HepG2 (cell line): Measurements from ENCODE around the gene XPNPEP2. TPM values are rescaled to one million over a fixed set of nuclear protein-coding genes. Genes with fewer than 3 reads are reported as not detected.
A peak's percentile ranks its signal among the peaks of the same experiment; 100 is the strongest.

Source experiments
- CEBPG ChIP-seq: IDR thresholded peaks from 2 replicates; pipeline ENCODE4 v1.6.1; 2016
- ELF4 ChIP-seq: sonication (generic); formaldehyde crosslinking; IDR thresholded peaks from 2 replicates; pipeline ENCODE4 v1.5.0; 2020; ENCODE audit warnings: missing genetic modification reagents, mild to moderate bottlenecking, moderate library complexity, borderline replicate concordance
- FOXC1 ChIP-seq: sonication (generic); formaldehyde crosslinking; IDR thresholded peaks from 2 replicates; pipeline ENCODE4 v1.8.0; 2022; ENCODE audit warnings: mild to moderate bottlenecking, missing genetic modification reagents, borderline replicate concordance
- FOXO1 ChIP-seq: sonication (generic); formaldehyde crosslinking; IDR thresholded peaks from 2 replicates; pipeline ENCODE4 v1.4.0; 2020; ENCODE audit warnings: missing genetic modification reagents
- GTF2F1 ChIP-seq: fragments of 150-350 bp; IDR thresholded peaks from 2 replicates; pipeline ENCODE4 v1.6.1; 2014; ENCODE audit warnings: low read length
- NCOA5 ChIP-seq: sonication (generic); formaldehyde crosslinking; IDR thresholded peaks from 2 replicates; pipeline ENCODE4 v1.4.0; 2020; ENCODE audit warnings: missing genetic modification reagents
- NFE2L2 ChIP-seq: fragments of 150-350 bp; IDR thresholded peaks from 2 replicates; pipeline ENCODE4 v1.6.1; 2014; ENCODE audit warnings: low read length
- NFYC ChIP-seq: IDR thresholded peaks from 2 replicates; pipeline ENCODE4 v1.6.1; 2016; ENCODE audit warnings: missing genetic modification reagents, missing compliant biosample characterization
- NR2F2 ChIP-seq: IDR thresholded peaks from 2 replicates; pipeline ENCODE4 v1.6.1; 2012; ENCODE audit warnings: low read depth, inconsistent platforms, borderline replicate concordance
- POGZ ChIP-seq: sonication (generic); formaldehyde crosslinking; IDR thresholded peaks from 2 replicates; pipeline ENCODE4 v1.4.0; 2020; ENCODE audit warnings: mild to moderate bottlenecking, missing genetic modification reagents
- POLR2AphosphoS2 ChIP-seq: IDR thresholded peaks from 2 replicates; pipeline ENCODE4 v1.6.1; 2011; ENCODE audit warnings: low read depth, low read length, improper control_type of control experiment
- SUZ12 ChIP-seq: fragments of 150-350 bp; IDR thresholded peaks from 2 replicates; pipeline ENCODE4 v1.6.1; 2014; ENCODE audit warnings: low read depth, low read length
- YEATS2 ChIP-seq: sonication (generic); formaldehyde crosslinking; IDR thresholded peaks from 2 replicates; pipeline ENCODE4 v1.4.0; 2020; ENCODE audit warnings: missing genetic modification reagents, borderline replicate concordance
- ZNF30 ChIP-seq: sonication (generic); formaldehyde crosslinking; IDR thresholded peaks from 2 replicates; pipeline ENCODE4 v1.5.0; 2020; ENCODE audit warnings: mild to moderate bottlenecking, missing genetic modification reagents
- ZNF773 ChIP-seq: sonication (generic); formaldehyde crosslinking; IDR thresholded peaks from 2 replicates; pipeline ENCODE4 v1.4.0; 2020; ENCODE audit warnings: missing genetic modification reagents, borderline replicate concordance
- ZNF775 ChIP-seq: sonication (generic); formaldehyde crosslinking; IDR thresholded peaks from 2 replicates; pipeline ENCODE4 v1.4.0; 2020; ENCODE audit warnings: missing genetic modification reagents, mild to moderate bottlenecking, moderate library complexity, borderline replicate concordance
- ZNF816 ChIP-seq: sonication (generic); formaldehyde crosslinking; IDR thresholded peaks from 2 replicates; pipeline ENCODE4 v1.8.0; 2022; ENCODE audit warnings: missing genetic modification reagents, mild to moderate bottlenecking, borderline replicate concordance
- ZSCAN20 ChIP-seq: sonication (generic); formaldehyde crosslinking; IDR thresholded peaks from 2 replicates; pipeline ENCODE4 v1.4.0; 2020; ENCODE audit warnings: missing genetic modification reagents, mild to moderate bottlenecking, borderline replicate concordance
- polyA plus RNA-seq, 8 experiments: library from polyadenylated mRNA; depleted of rRNA in 3 of 8; stranded (reverse) in 7 of 8; unstranded in 1 of 8; fragments of >200 nt; fragmentation: Illumina TruSeq in 4 of 8; extraction: Trizol in 4 of 8; gene quantifications; 2 replicates each; pipeline versions ENCODE4 v1.2.1 to v1.2.3, GENCODE V29; 2011 to 2016; ENCODE audit warnings: low read depth in 4 of 8, missing spikeins in 1 of 8, mixed read lengths in 1 of 8; ENCODE audit not compliant: insufficient read depth in 1 of 8
- total RNA-seq, 5 experiments: library from RNA; depleted of rRNA; stranded (reverse); fragments of >200 nt; fragmentation: Illumina TruSeq; extraction: Trizol; gene quantifications; 2 replicates each; pipeline ENCODE4 v1.2.3, GENCODE V29; 2016; ENCODE audit warnings: low read depth in 1 of 5
- TF ChIP-seq, protein P1 (sequence below): IDR thresholded peaks from 2 replicates; pipeline ENCODE4 v1.6.1; 2016; ENCODE audit warnings: low read depth
- TF ChIP-seq, protein P2 (sequence below): sonication (generic); formaldehyde crosslinking; IDR thresholded peaks from 2 replicates; pipeline ENCODE4 v1.4.0; 2020; ENCODE audit warnings: missing genetic modification reagents
- TF ChIP-seq, protein P3 (sequence below): sonication (generic); formaldehyde crosslinking; IDR thresholded peaks from 2 replicates; pipeline ENCODE4 v1.9.0; 2021; ENCODE audit warnings: missing genetic modification reagents, mild to moderate bottlenecking, borderline replicate concordance
- TF ChIP-seq, protein P4 (sequence below): IDR thresholded peaks from 2 replicates; pipeline ENCODE4 v1.6.1; 2016; ENCODE audit warnings: missing compliant biosample characterization, missing genetic modification reagents, borderline replicate concordance
- TF ChIP-seq, protein P5 (sequence below): sonication (generic); formaldehyde crosslinking; IDR thresholded peaks from 2 replicates; pipeline ENCODE4 v1.9.0; 2022; ENCODE audit warnings: low read depth, missing genetic modification reagents

Gene XPNPEP2
- total and polyA plus RNA-seq, 2 of the 13 experiments (the other 11 are each of a cell fraction or from before 2014, with no cell fraction given) = 1.1 to 1.8 TPM

DNA sequence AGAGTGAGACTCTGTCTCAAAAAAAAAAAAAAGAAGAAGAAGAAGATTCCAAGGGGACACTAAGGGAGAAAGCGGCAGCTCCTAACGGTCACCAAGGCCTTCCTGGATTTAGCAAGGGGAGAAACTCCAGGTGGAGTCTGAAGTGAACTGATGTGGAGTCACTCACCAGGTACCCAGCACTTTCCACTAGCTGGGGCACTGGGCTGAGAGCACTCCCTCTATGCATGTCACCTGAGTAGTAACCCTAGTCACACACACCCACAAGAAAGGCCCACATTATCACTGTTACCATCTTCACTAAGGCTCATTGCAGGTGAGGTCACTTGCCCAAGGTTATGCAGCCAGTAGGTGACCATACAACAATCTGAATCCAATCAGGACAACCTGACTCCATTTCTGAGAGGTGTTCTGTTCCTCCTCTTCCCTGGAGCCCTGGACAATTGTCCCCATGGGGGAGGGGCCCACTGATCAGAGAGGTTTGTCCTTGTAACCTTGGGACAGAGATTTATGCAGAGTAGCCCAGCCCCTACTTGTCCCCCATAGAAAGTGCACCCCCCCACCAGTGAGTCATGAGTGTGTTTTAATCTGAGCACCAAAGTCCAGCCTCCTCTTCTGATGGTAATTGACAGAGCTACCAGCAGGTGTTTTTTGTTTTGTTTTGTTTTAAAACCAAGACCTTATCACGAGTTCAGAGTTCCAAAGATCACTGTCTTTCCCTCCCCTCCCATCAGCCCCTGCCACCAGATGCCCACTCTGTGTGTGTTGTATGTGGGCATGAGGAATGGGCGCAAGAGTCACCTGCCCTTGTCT is 35.1 kb downstream of the XPNPEP2 start (continued):
- TF ChIP-seq POLR2AphosphoS2 = no peak
- TF ChIP-seq ELF4 (CRISPR knock-in tag) = no peak
- no peak for TF ChIP-seq CEBPG (CRISPR knock-in tag)
- TF ChIP-seq, protein P1, sequence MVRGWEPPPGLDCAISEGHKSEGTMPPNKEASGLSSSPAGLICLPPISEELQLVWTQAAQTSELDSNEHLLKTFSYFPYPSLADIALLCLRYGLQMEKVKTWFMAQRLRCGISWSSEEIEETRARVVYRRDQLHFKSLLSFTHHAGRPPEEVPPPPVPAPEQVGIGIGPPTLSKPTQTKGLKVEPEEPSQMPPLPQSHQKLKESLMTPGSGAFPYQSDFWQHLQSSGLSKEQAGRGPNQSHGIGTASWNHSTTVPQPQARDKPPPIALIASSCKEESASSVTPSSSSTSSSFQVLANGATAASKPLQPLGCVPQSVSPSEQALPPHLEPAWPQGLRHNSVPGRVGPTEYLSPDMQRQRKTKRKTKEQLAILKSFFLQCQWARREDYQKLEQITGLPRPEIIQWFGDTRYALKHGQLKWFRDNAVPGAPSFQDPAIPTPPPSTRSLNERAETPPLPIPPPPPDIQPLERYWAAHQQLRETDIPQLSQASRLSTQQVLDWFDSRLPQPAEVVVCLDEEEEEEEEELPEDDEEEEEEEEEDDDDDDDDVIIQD (CRISPR knock-in tag) = no peak
- TF ChIP-seq, protein P2, sequence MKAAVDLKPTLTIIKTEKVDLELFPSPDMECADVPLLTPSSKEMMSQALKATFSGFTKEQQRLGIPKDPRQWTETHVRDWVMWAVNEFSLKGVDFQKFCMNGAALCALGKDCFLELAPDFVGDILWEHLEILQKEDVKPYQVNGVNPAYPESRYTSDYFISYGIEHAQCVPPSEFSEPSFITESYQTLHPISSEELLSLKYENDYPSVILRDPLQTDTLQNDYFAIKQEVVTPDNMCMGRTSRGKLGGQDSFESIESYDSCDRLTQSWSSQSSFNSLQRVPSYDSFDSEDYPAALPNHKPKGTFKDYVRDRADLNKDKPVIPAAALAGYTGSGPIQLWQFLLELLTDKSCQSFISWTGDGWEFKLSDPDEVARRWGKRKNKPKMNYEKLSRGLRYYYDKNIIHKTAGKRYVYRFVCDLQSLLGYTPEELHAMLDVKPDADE = no peak
- TF ChIP-seq ZNF30 (CRISPR knock-in tag) = no peak
- no peak for TF ChIP-seq ZNF816 (CRISPR knock-in tag)
- no peak for TF ChIP-seq ZNF775 (CRISPR knock-in tag)
- TF ChIP-seq, protein P3, sequence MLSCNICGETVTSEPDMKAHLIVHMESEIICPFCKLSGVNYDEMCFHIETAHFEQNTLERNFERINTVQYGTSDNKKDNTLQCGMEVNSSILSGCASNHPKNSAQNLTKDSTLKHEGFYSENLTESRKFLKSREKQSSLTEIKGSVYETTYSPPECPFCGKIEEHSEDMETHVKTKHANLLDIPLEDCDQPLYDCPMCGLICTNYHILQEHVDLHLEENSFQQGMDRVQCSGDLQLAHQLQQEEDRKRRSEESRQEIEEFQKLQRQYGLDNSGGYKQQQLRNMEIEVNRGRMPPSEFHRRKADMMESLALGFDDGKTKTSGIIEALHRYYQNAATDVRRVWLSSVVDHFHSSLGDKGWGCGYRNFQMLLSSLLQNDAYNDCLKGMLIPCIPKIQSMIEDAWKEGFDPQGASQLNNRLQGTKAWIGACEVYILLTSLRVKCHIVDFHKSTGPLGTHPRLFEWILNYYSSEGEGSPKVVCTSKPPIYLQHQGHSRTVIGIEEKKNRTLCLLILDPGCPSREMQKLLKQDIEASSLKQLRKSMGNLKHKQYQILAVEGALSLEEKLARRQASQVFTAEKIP (CRISPR knock-in tag) = no peak
- TF ChIP-seq ZNF773 = no peak
- no peak for TF ChIP-seq POGZ (CRISPR knock-in tag)
- no peak for TF ChIP-seq ZSCAN20 (CRISPR knock-in tag)
- no peak for TF ChIP-seq NFE2L2
- TF ChIP-seq, protein P4, sequence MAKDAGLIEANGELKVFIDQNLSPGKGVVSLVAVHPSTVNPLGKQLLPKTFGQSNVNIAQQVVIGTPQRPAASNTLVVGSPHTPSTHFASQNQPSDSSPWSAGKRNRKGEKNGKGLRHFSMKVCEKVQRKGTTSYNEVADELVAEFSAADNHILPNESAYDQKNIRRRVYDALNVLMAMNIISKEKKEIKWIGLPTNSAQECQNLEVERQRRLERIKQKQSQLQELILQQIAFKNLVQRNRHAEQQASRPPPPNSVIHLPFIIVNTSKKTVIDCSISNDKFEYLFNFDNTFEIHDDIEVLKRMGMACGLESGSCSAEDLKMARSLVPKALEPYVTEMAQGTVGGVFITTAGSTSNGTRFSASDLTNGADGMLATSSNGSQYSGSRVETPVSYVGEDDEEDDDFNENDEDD = no peak
- TF ChIP-seq YEATS2 (CRISPR knock-in tag) = no peak
- TF ChIP-seq FOXC1 = no peak
- no peak for TF ChIP-seq FOXO1 (CRISPR knock-in tag)
- no peak for TF ChIP-seq NCOA5 (CRISPR knock-in tag)
- TF ChIP-seq NR2F2 = no peak
- no peak for TF ChIP-seq GTF2F1
- no peak for TF ChIP-seq NFYC (CRISPR knock-in tag)
- TF ChIP-seq SUZ12 = no peak
- TF ChIP-seq, protein P5, sequence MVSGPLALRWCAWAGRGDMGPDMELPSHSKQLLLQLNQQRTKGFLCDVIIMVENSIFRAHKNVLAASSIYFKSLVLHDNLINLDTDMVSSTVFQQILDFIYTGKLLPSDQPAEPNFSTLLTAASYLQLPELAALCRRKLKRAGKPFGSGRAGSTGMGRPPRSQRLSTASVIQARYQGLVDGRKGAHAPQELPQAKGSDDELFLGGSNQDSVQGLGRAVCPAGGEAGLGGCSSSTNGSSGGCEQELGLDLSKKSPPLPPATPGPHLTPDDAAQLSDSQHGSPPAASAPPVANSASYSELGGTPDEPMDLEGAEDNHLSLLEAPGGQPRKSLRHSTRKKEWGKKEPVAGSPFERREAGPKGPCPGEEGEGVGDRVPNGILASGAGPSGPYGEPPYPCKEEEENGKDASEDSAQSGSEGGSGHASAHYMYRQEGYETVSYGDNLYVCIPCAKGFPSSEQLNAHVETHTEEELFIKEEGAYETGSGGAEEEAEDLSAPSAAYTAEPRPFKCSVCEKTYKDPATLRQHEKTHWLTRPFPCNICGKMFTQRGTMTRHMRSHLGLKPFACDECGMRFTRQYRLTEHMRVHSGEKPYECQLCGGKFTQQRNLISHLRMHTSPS (CRISPR knock-in tag) = peak; percentile 88
